ENCODE results near the gene CLPTM1L.
"Not testable (repeated sequence)": the region's sequence is repeated elsewhere in the genome, so short reads cannot be mapped to it uniquely, and the experiment has no call there.

Gene CLPTM1L

GRCh38 chr5:1276930-1277329 lies 68.0 kb downstream of the CLPTM1L start:
- H3K4me3 ChIP-seq (ENCODE audit: control insufficient read depth, low read depth, low read length) = no peak overlapping the region
- DNase-seq (ENCODE audit: low read depth) = no peak
- TF ChIP-seq, protein P1, sequence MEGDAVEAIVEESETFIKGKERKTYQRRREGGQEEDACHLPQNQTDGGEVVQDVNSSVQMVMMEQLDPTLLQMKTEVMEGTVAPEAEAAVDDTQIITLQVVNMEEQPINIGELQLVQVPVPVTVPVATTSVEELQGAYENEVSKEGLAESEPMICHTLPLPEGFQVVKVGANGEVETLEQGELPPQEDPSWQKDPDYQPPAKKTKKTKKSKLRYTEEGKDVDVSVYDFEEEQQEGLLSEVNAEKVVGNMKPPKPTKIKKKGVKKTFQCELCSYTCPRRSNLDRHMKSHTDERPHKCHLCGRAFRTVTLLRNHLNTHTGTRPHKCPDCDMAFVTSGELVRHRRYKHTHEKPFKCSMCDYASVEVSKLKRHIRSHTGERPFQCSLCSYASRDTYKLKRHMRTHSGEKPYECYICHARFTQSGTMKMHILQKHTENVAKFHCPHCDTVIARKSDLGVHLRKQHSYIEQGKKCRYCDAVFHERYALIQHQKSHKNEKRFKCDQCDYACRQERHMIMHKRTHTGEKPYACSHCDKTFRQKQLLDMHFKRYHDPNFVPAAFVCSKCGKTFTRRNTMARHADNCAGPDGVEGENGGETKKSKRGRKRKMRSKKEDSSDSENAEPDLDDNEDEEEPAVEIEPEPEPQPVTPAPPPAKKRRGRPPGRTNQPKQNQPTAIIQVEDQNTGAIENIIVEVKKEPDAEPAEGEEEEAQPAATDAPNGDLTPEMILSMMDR (conservative IDR thresholded peaks at IDR 0.05; ENCODE audit: control insufficient read depth, insufficient read depth, low read depth, low read length) = no peak

GRCh38 chr5:1275397-1276391 lies 69.2 kb downstream of the CLPTM1L start:
- H3K4me3 ChIP-seq (ENCODE audit: control insufficient read depth, low read depth, low read length) = not testable (repeated sequence)

DNA sequence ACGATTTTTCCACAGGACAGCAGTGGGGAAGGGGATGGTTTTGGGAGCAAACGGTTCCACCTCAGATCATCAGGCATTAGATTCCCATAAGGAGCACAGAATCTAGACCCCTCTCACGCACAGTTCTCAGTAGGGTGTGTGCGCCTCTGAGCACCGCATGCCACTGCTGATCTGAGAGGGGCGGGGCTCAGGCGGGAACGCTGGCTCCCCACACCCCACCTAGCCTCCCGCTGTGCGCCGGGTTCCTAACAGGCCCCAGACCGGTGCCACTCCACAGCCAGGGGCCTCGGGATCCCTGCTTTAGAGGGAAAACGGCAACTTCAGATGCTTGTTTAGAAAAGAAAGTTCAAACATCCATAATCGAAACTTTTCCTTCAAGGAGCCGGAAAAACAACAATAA lies 70.4 kb downstream of the CLPTM1L start:
- no peak overlapping the region for H3K4me3 ChIP-seq (ENCODE audit: control insufficient read depth, low read depth, low read length)
- DNase-seq (ENCODE audit: low read depth) = no peak
- TF ChIP-seq, protein P1 (conservative IDR thresholded peaks at IDR 0.05; ENCODE audit: control insufficient read depth, insufficient read depth, low read depth, low read length) = no peak

More at GRCh38 chr5:1275397-1276391, 69.2 kb downstream of the CLPTM1L start:
- not testable (repeated sequence) for DNase-seq (ENCODE audit: low read depth)

- no peak overlapping the region for H3K4me3 ChIP-seq (ENCODE audit: control insufficient read depth, low read depth, low read length)
- TF ChIP-seq, protein P1 (conservative IDR thresholded peaks at IDR 0.05; ENCODE audit: control insufficient read depth, insufficient read depth, low read depth, low read length) = no peak
- DNase-seq (ENCODE audit: low read depth) = no peak
Observed at GRCh38 chr5:1273745-1274144, 71.2 kb downstream of the CLPTM1L start.

GRCh38 chr5:1272201-1272600 lies 72.7 kb downstream of the CLPTM1L start:
- TF ChIP-seq, protein P1 (conservative IDR thresholded peaks at IDR 0.05; ENCODE audit: control insufficient read depth, insufficient read depth, low read depth, low read length) = no peak
- H3K4me3 ChIP-seq (ENCODE audit: control insufficient read depth, low read depth, low read length) = no peak overlapping the region
- DNase-seq (ENCODE audit: low read depth) = no peak

GRCh38 chr5:1270933-1271914 lies 73.7 kb downstream of the CLPTM1L start:
- DNase-seq (ENCODE audit: low read depth) = no peak
- H3K4me3 ChIP-seq (ENCODE audit: control insufficient read depth, low read depth, low read length) = no peak overlapping the region
- TF ChIP-seq, protein P1 (conservative IDR thresholded peaks at IDR 0.05; ENCODE audit: control insufficient read depth, insufficient read depth, low read depth, low read length) = no peak
